Activated T-cell treated with anti-CD3 and anti-CD28 coated beads, Interleukin-2, amount 50 U/mL, for 24 hours (primary cell): ENCODE data around the gene CDKAL1.
"Not testable (repeated sequence)": the region's sequence is repeated elsewhere in the genome, so short reads cannot be mapped to it uniquely, and the experiment has no call there.

Source experiments
- DNase-seq: peaks from one replicate; pipeline ENCODE4 v3.0.0-alpha.2; 2020
- H3K27ac Mint-ChIP-seq: 2 replicates; pipeline ENCODE4 v1.8.0; 2020; ENCODE audit warnings: mild to moderate bottlenecking, mixed read lengths
- H3K27me3 Mint-ChIP-seq: 2 replicates; pipeline ENCODE4 v1.8.0; 2020; ENCODE audit warnings: mixed read lengths
- H3K36me3 Mint-ChIP-seq: 2 replicates; pipeline ENCODE4 v1.8.0; 2020; ENCODE audit warnings: low read depth, mixed read lengths
- H3K4me1 Mint-ChIP-seq: 2 replicates; pipeline ENCODE4 v1.8.0; 2020; ENCODE audit warnings: low read depth, mixed read lengths
- H3K4me3 Mint-ChIP-seq: 2 replicates; pipeline ENCODE4 v1.8.0; 2020; ENCODE audit warnings: mild to moderate bottlenecking, moderate library complexity, mixed read lengths
- H3K9me3 Mint-ChIP-seq: 2 replicates; pipeline ENCODE4 v1.8.0; 2020; ENCODE audit warnings: mixed read lengths

Gene CDKAL1

DNA sequence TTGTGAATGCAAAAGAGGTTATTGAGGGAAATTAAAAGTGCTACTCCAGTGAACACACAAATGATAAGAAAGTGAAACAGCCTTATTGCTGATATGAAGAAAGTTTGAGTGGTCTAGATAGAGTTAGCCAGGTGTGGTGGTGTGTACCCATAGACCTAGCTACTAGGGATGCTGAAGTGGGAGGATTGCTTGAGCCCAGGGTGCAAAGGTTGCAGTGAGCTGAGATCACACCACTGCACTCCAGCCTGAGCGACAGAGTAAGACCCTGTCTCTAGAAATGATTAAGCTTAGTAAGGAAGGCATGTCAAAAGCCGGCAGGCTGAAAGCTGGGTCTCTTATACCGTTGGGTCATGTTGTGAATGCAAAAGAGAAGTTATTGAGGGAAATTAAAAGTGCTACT, 389.8 kb downstream of the CDKAL1 start:
- H3K9me3 Mint-ChIP-seq, H3K27me3 Mint-ChIP-seq, H3K4me3 Mint-ChIP-seq, DNase-seq: not testable (repeated sequence)
- peaks cover 19% of the 10 kb centered on the region for H3K36me3 Mint-ChIP-seq
- H3K4me1 Mint-ChIP-seq = peaks cover 29% of the 10 kb centered on the region
- H3K27ac Mint-ChIP-seq = peak overlapping the region; percentile 33

DNA sequence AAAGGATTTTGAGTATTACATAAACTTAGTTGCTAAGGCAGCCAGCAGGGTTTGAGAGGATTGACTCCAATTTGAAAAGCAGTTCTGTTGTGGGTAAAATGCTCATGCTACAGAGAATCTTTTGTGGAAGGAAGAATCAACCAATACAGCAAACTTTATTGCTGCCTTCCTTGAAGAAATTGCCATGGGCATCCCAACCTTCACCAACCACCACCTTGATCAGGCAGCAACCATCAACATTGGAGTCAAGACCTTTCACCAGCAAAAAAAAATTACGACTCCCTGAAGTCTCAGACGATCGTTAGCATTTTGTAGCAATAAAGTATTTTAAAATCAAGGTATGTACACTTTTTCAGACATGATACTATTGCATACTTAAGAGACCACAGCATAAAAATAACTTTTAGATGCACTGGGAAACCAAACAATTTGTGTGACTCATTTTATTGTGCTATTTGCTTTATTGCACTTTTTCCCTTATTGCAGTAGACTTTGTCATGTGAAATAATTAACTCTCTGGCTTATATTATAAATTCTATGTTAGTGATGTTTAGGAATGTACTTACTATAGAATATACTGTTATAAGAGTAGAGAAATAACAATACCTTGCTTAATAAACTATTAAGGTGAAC, 390.8 kb downstream of the CDKAL1 start:
- H3K27ac Mint-ChIP-seq = no peak overlapping the region
- H3K4me3 Mint-ChIP-seq = no peak overlapping the region
- H3K9me3 Mint-ChIP-seq = no peaks in the 10 kb centered on the region
- peaks cover 19% of the 10 kb centered on the region for H3K36me3 Mint-ChIP-seq
- H3K27me3 Mint-ChIP-seq = no peaks in the 10 kb centered on the region
- DNase-seq = no peak
- peaks cover 20% of the 10 kb centered on the region for H3K4me1 Mint-ChIP-seq

DNA sequence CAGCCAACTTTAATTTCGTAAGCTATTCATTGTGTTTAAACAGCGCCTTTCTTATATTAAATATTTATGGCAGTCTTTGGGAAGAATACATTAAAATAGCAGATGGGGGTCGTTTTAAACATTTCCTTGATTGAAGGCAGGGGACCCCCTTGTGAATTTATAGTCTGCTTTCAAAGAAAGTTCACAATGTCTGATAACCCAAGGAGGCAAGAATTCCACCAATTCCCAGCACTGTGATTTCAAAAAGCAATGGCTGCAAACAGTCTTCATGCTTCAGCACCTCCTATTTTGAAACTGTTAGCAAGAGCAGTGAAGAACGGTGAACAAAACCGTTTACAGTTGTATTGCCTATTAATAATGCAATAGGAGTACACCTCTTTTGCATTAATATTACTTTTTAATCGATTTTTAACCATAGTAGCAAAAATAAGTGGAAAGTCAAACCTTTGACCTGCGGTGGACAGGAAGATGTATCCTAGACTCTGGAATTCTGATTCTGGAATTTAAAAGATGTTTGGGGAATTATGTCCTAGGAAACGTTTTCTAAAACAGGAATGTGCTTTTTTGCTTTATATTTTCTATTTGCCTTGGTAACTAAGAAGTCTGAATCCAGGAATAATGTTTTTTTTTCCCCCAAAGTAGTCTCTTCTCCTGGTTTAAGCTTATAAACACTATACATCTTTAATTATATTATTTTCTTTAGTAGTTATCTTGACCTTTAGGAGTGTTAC, 393.0 kb downstream of the CDKAL1 start:
- Mint-ChIP-seq H3K36me3 (peaks cover 13% of the 10 kb centered on the region), H3K27ac (no peak overlapping the region), H3K27me3 (no peaks in the 10 kb centered on the region), H3K9me3 (no peaks in the 10 kb centered on the region), H3K4me1 (peaks cover 13% of the 10 kb centered on the region), H3K4me3 (no peak overlapping the region)
- no peak for DNase-seq

DNA sequence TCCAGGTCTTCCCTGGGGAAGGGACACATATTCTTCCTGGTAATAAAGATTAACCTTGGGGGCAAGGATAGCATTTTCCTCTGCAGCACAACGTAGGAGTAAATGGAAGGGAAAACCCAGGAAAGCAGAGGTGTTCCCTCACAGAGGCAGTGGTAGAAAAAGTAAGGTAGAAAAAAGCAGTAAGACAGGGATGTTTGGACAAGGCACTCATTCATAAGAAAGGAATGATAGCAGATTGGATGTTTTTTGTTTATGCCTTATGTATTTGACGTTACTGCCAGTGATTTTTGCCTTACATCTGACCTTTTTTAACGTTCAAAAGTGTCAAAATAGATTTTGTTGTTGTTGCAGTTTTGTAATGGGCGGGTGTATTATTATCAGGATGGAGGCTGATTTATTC, 395.0 kb downstream of the CDKAL1 start:
- no peaks in the 10 kb centered on the region for H3K9me3 Mint-ChIP-seq
- peaks cover 14% of the 10 kb centered on the region for H3K36me3 Mint-ChIP-seq
- no peak overlapping the region for H3K4me3 Mint-ChIP-seq
- H3K4me1 Mint-ChIP-seq = peaks cover 6% of the 10 kb centered on the region
- DNase-seq = no peak
- H3K27ac Mint-ChIP-seq = no peak overlapping the region
- no peaks in the 10 kb centered on the region for H3K27me3 Mint-ChIP-seq

DNA sequence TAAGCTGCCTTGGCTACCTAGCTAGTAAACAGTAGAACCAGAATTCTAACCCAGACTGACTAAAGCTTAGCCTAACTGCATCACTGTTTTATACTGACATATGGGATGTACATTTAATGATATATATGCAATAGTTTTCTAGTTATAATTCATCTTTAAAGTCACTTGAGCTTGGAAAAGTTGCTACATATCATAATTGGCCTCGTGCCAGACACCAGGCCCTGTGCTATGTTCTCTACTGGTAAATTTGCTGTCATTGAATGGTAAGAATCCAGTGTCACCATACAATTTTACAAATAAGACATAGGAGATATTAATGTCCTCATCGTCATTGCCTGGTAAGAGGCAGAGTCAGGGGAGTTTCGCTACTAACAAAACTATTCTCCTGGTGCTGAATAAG, 396.8 kb downstream of the CDKAL1 start:
- Mint-ChIP-seq H3K36me3 (peaks cover 14% of the 10 kb centered on the region), H3K4me1 (peaks cover 3% of the 10 kb centered on the region), H3K27ac (no peak overlapping the region), H3K9me3 (no peaks in the 10 kb centered on the region), H3K4me3 (no peak overlapping the region), H3K27me3 (no peaks in the 10 kb centered on the region)
- no peak for DNase-seq

DNA sequence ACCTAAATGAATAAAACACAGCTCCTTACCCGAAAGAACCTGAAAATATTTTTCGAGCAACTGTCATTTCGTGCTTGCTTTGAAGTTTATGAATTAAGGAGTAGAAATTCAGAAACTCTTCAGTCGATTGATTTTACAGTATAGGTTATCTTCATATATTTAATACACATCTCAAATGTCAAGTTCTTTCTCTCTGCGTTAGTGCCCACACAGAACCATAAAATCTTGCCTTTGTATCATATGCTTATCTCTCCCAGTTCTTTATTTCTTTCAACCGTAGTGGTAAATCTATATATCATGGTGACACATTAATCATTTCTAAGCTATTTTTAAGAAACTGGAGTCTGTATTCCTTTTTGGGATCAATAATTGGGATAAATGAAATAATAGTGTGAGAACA, 397.5 kb downstream of the CDKAL1 start:
- peaks cover 13% of the 10 kb centered on the region for H3K36me3 Mint-ChIP-seq
- no peaks in the 10 kb centered on the region for H3K4me1 Mint-ChIP-seq
- no peak for DNase-seq
- H3K9me3 Mint-ChIP-seq = no peaks in the 10 kb centered on the region
- H3K27me3 Mint-ChIP-seq = no peaks in the 10 kb centered on the region
- no peak overlapping the region for H3K27ac Mint-ChIP-seq
- no peak overlapping the region for H3K4me3 Mint-ChIP-seq

DNA sequence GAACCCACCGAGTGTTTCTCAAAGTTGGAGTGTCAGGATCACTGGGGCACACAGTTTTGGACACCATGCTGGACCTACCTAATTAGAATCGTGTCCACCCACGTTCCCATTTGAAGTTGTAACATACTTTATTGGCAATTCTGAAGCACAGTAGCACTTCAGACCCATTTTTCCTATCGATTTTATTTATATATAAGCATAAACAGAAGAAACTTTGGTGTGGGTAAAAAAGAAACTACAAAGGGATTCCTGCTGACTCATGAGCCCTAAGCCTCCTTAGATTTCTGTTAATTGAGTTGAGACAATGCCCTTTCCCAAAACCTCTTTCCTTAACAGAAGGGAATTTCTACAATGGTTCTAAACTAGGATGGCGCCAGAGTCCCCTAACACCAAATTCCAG, 398.0 kb downstream of the CDKAL1 start:
- Mint-ChIP-seq H3K4me3 (no peak overlapping the region), H3K27ac (no peak overlapping the region), H3K9me3 (no peaks in the 10 kb centered on the region), H3K27me3 (no peaks in the 10 kb centered on the region), H3K4me1 (no peaks in the 10 kb centered on the region), H3K36me3 (peaks cover 17% of the 10 kb centered on the region)
- no peak for DNase-seq

DNA sequence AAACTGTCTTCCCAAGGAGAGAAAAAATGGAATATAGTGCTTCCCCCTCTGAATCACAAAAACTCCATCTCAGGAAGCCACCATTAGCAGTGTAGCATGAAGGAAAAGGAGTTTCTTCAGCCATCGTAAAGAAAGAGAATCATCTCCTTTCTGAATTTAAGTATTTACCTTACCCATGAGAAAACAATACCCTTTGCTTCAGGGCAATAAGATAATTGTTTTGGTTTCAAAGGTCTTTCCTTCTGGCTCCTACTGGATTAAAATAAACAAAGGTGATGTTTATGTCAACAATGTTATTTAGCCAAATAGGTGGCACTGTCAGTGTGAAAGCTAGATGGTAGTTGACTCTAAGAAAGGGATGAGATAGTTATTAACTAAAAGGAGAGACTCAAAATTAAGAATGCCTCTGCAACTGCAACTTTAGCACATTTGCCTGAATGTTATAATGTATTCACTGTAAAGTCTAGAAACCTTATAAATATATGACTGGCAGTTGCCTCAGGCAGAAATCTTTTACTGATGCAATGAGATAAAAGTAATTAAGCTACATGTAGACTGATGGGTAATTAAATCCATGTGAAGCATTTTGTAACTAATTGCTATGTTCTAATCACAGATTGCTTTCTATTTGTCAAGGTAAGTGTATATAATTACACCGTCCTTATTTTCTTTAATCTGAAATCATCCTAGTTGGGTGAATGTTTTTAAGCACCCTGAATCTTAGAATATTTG, 399.0 kb downstream of the CDKAL1 start:
- no peaks in the 10 kb centered on the region for H3K27me3 Mint-ChIP-seq
- H3K4me1 Mint-ChIP-seq = no peaks in the 10 kb centered on the region
- DNase-seq = no peak
- no peak overlapping the region for H3K4me3 Mint-ChIP-seq
- H3K27ac Mint-ChIP-seq = no peak overlapping the region
- peaks cover 23% of the 10 kb centered on the region for H3K36me3 Mint-ChIP-seq
- H3K9me3 Mint-ChIP-seq = no peaks in the 10 kb centered on the region

DNA sequence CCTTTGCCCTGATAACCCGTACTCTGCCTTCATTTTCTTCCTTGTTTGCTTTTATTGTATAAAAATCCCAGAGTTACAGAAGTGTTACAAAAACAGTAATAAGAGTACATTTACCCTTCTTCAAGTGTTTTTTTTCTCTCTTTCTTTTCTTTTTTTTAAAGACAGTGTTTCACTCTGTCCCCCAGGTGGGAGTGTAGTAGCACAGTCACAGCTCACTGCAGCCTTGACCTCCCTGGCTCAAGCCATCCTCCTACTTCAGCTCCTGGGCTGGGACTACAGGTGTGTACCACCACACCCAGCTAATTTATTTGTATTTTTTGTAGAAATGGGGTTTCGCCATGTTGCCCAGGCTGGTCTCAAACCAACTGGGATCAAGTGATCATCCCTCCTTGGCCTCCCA, 402.7 kb downstream of the CDKAL1 start:
- Mint-ChIP-seq H3K27me3 (no peaks in the 10 kb centered on the region), H3K4me3 (no peak overlapping the region), H3K4me1 (no peaks in the 10 kb centered on the region), H3K9me3 (peaks cover 3% of the 10 kb centered on the region), H3K36me3 (peaks cover 35% of the 10 kb centered on the region), H3K27ac (no peak overlapping the region)
- no peak for DNase-seq

DNA sequence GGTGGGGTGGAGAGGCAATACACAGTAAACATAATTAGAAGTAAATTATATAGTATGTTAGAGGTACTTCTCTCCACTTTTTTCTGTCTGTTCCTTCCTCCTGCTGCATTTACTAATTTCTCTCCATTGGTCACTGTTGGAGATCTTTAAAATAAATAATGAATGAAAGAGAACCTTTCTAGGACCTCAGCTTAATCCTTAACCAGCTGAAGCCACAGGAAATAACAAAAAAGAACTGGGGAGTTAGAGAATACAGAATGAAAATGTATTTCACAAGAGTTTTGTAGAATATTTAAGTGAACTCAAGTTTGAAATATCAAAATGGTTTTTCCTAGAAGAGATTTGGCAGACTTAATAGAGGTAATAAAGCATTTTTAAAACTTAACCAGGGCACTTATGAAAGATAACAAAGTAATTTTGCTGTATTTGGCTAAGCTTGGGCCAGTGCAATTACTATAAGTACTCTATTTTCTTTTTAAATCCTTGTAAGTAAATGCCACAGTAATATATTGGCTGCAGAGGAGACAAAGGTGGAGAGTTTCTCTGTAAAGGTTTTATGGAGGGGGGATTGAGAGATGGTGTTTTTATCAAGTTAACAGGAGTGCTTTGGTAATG, 405.0 kb downstream of the CDKAL1 start:
- H3K9me3 Mint-ChIP-seq = peaks cover 15% of the 10 kb centered on the region
- H3K27ac Mint-ChIP-seq = no peak overlapping the region
- no peaks in the 10 kb centered on the region for H3K27me3 Mint-ChIP-seq
- H3K4me3 Mint-ChIP-seq = no peak overlapping the region
- peaks cover 45% of the 10 kb centered on the region for H3K36me3 Mint-ChIP-seq
- H3K4me1 Mint-ChIP-seq = peaks cover 1% of the 10 kb centered on the region
- no peak for DNase-seq

DNA sequence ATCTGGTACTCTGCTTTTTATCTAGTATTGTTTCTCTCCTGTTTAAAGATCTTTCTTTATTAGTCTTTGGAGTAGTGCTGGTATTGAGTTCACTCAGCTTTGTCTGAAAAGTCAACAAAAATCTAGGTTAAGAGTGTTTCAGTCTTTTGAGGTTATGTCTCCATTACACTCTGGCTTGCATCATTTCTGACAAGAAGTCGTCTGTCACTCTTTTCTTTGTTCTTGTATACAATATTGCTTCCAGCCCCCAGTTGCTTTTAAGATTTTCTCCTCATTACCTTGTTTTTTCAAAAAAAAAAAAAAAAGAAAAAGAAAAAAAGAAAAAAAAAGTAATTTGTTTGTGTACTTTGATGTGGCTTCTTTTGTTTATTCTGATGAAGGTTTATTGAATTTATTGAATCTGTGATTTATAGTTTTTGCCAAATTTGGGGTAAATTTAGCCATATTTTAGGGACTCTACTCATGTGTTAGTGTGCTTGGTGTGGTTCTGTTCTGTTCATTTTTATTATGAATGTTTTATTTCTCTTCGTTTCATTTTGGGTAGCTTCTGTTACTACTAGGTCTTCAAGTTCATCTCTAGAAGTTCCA, 408.9 kb downstream of the CDKAL1 start:
- Mint-ChIP-seq H3K27ac (no peak overlapping the region), H3K36me3 (peaks cover 27% of the 10 kb centered on the region), H3K27me3 (no peaks in the 10 kb centered on the region), H3K4me1 (peaks cover 5% of the 10 kb centered on the region), H3K9me3 (peaks cover 15% of the 10 kb centered on the region), H3K4me3 (no peak overlapping the region)
- DNase-seq = no peak

DNA sequence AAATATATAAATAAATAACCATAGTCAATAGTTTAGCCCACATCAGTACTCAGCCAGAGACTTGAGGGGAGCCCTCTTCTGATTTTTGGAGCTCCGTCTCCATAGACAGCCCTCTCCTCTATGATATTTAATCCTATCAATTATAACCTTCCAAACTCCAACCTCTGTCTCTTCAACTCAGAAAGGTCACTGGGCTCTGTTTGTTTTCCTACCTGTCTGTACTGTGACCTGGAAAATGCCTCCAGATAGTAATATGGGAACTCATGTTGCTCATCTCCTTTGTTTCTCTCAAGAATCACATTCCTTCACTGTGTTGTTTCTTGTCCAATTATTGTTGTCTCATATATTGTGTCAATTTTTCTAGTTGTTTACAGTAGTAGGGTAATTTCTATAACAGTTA, 409.7 kb downstream of the CDKAL1 start:
- H3K27me3 Mint-ChIP-seq = no peaks in the 10 kb centered on the region

DNA sequence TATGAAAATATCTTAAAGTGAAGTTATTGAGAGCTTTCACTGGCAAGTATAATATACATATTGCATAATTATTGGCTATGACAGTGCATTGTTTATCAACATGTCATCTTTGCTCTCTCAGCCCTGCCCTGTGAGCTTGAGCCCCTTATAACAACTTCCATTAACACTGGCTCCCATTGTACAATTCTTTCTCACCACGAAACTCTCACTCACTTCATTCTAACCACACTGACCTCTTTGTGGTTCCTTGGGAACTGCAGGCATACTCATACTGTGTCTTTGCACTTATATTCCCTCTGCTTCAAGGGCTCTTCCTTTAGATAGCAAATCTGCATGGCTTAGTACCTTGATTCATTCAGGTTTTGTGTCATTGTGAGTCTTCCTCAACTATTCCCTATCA, 411.8 kb downstream of the CDKAL1 start:
- H3K36me3 Mint-ChIP-seq = peaks cover 26% of the 10 kb centered on the region
- H3K27me3 Mint-ChIP-seq = no peaks in the 10 kb centered on the region
- peaks cover 15% of the 10 kb centered on the region for H3K9me3 Mint-ChIP-seq
- H3K4me3 Mint-ChIP-seq = no peak overlapping the region
- DNase-seq = no peak
- H3K27ac Mint-ChIP-seq = no peak overlapping the region
- peaks cover 5% of the 10 kb centered on the region for H3K4me1 Mint-ChIP-seq

More for the DNA sequence above, 409.7 kb downstream of the CDKAL1 start:
- Mint-ChIP-seq H3K4me1 (peaks cover 5% of the 10 kb centered on the region), H3K27ac (no peak overlapping the region), H3K9me3 (peaks cover 15% of the 10 kb centered on the region), H3K4me3 (no peak overlapping the region), H3K36me3 (peaks cover 27% of the 10 kb centered on the region)
- DNase-seq = no peak

DNA sequence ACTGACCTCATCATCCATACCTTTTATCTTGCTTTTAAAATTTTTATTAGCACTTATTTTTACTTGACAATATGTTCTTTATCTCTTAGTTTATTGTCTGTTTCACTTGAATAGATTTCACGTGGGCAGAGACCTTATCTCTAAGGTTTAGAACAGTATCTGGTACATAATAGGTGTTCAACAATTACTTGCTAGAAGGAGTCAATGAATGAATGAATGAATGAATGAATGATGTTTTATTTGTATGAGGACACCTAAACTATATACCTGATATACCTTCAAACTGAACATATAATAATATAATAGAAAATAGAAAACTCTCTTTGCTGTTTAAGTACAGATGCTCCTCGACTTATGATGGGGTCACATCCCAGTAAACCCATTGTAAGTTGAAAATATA, 412.6 kb downstream of the CDKAL1 start:
- no peak overlapping the region for H3K4me3 Mint-ChIP-seq

More for the DNA sequence above, 412.6 kb downstream of the CDKAL1 start:
- H3K27me3 Mint-ChIP-seq = no peaks in the 10 kb centered on the region
- peaks cover 12% of the 10 kb centered on the region for H3K9me3 Mint-ChIP-seq
- H3K36me3 Mint-ChIP-seq = peaks cover 20% of the 10 kb centered on the region
- peaks cover 5% of the 10 kb centered on the region for H3K4me1 Mint-ChIP-seq
- H3K27ac Mint-ChIP-seq = no peak overlapping the region
- no peak for DNase-seq
